GM12878 (cell line): ENCODE data around the gene LSM10. TPM values are rescaled to one million over a fixed set of nuclear protein-coding genes. Genes with fewer than 3 reads are reported as not detected.

Experiments
- ATAC-seq: fragments of 200-7000 bp; cut with Tn5 transposase; 3 replicates; pipeline ENCODE4 v1.9.1; 2020; ENCODE audit warnings: mild to moderate bottlenecking, moderate library complexity
- BruUV-seq: library from RNA; stranded (reverse); fragments of 400-500 nt; replicated peaks from 2 replicates; lab custom pipeline; 2021; lab: Mats Ljungman, UMichigan
- CTCF ChIA-PET: fragments of 300-600 bp; sonication (Branson Sonifier 250); formaldehyde crosslinking; extraction: SDS; loops from one replicate; lab custom pipeline; 2021; ENCODE audit warnings: inconsistent platforms; lab: Yijun Ruan, JAX
- POLR2A ChIA-PET: fragments of 350-600 bp; formaldehyde crosslinking; extraction: SDS; loops from one replicate; lab custom pipeline; 2021; ENCODE audit warnings: inconsistent platforms; lab: Charles Lee
- RAD21 ChIA-PET: fragments of 300-600 bp; sonication (Branson Sonifier 250); formaldehyde crosslinking; loops from one replicate; lab custom pipeline; 2023; ENCODE audit warnings: antibody characterized with exemption; ENCODE audit not compliant: unreplicated experiment; lab: Charles Lee
- SMC1A ChIA-PET: fragments of 300-600 bp; sonication (Branson Sonifier 250); formaldehyde crosslinking; loops from one replicate; lab custom pipeline; 2023; ENCODE audit not compliant: unreplicated experiment, uncharacterized antibody; lab: Charles Lee
- DNase-seq: peaks from one replicate; pipeline ENCODE4 v3.0.0-alpha.2; 2011; ENCODE audit warnings: low read depth, low spot score
- FAIRE-seq: peaks from 3 replicates; lab custom pipeline; 2011; peaks lifted over from hg19 to GRCh38; lab: Jason Lieb, UNC
- H2AFZ ChIP-seq: 2 replicates; pipeline ENCODE4 v1.6.0; 2011; ENCODE audit warnings: low read depth, low read length, control low read depth; ENCODE audit not compliant: control insufficient read depth
- H3K27ac ChIP-seq: 2 replicates; pipeline ENCODE4 v1.5.1; 2011; ENCODE audit warnings: control low read depth; ENCODE audit not compliant: control insufficient read depth, insufficient read depth
- H3K27me3 ChIP-seq, 2 experiments: replicated peaks in 1 of 2; 2 replicates each; pipeline versions ENCODE4 v1.6.0 to v1.6.1; 2011; ENCODE audit warnings: low read length in 1 of 2; ENCODE audit not compliant: control insufficient read depth in 2 of 2, insufficient read depth in 2 of 2
- H3K36me3 ChIP-seq, 2 experiments: 2 replicates each; pipeline ENCODE4 v1.5.1; 2011; ENCODE audit warnings: low read length in 1 of 2; ENCODE audit not compliant: control insufficient read depth in 2 of 2, insufficient read depth in 2 of 2
- H3K4me1 ChIP-seq: 2 replicates; pipeline ENCODE4 v1.6.1; 2011; ENCODE audit warnings: mild to moderate bottlenecking, low read length, moderate library complexity, mixed read lengths; ENCODE audit not compliant: control insufficient read depth, insufficient read depth
- H3K4me2 ChIP-seq: 2 replicates; pipeline ENCODE4 v1.6.0; 2011; ENCODE audit warnings: control low read depth; ENCODE audit not compliant: control insufficient read depth, insufficient read depth
- H3K4me3 ChIP-seq: fragments of 200-600 bp; sonication (generic); 2 replicates; pipeline ENCODE4 v1.5.1; 2016
- H3K79me2 ChIP-seq: 2 replicates; pipeline ENCODE4 v1.6.0; 2011; ENCODE audit warnings: low read length; ENCODE audit not compliant: control insufficient read depth, insufficient read depth
- H3K9ac ChIP-seq: 2 replicates; pipeline ENCODE4 v1.8.0; 2011; ENCODE audit warnings: low read length, control low read depth, mixed read lengths; ENCODE audit not compliant: control insufficient read depth, insufficient read depth
- H3K9me3 ChIP-seq: replicated peaks from 3 replicates; pipeline ENCODE4 v1.5.1; 2011; ENCODE audit warnings: mild to moderate bottlenecking, low read length; ENCODE audit not compliant: control insufficient read depth, insufficient read depth
- H4K20me1 ChIP-seq: 2 replicates; pipeline ENCODE4 v1.6.0; 2011; ENCODE audit not compliant: control insufficient read depth, insufficient read depth
- CHD2 ChIP-seq: IDR thresholded peaks from 2 replicates; pipeline ENCODE4 v1.6.1; 2011; ENCODE audit warnings: low read depth, low read length, improper control_type of control experiment, borderline replicate concordance
- ETV6 ChIP-seq, 2 experiments: fragments of 450-650 bp in 1 of 2; IDR thresholded peaks in 1 of 2; conservative IDR thresholded peaks in 1 of 2; 2 replicates each; pipeline ENCODE4 v1.6.1; 2014; ENCODE audit warnings: antibody characterized with exemption in 1 of 2, borderline replicate concordance in 1 of 2, low read depth in 1 of 2, mild to moderate bottlenecking in 1 of 2, moderate library complexity in 1 of 2
- HDGF ChIP-seq: fragments of 450-650 bp; IDR thresholded peaks from 2 replicates; pipeline ENCODE4 v1.6.1; 2016; ENCODE audit warnings: antibody characterized with exemption
- NR2C1 ChIP-seq: fragments of 450-650 bp; IDR thresholded peaks from 2 replicates; pipeline ENCODE4 v1.6.1; 2017; ENCODE audit warnings: antibody characterized with exemption, mild to moderate bottlenecking, moderate library complexity
- SIX5 ChIP-seq: IDR thresholded peaks from 2 replicates; pipeline ENCODE4 v1.6.1; 2011; ENCODE audit warnings: mild to moderate bottlenecking, low read depth, low read length, moderate library complexity; ENCODE audit not compliant: severe bottlenecking
- SUZ12 ChIP-seq: fragments of 200-600 bp; sonication (generic); IDR thresholded peaks from one replicate; pipeline ENCODE4 v1.6.1; 2018; ENCODE audit warnings: antibody characterized with exemption, mild to moderate bottlenecking; ENCODE audit not compliant: unreplicated experiment
- TARDBP ChIP-seq: IDR thresholded peaks from 2 replicates; pipeline ENCODE4 v1.6.1; 2016; ENCODE audit warnings: borderline replicate concordance
- TCF12 ChIP-seq: IDR thresholded peaks from 2 replicates; pipeline ENCODE4 v1.6.1; 2011; ENCODE audit warnings: low read depth, mild to moderate bottlenecking, low read length
- WGBS: methylation state at CpG from one replicate; pipeline ENCODE4 v1.1.6; 2016; ENCODE audit warnings: low lambda C conversion rate; ENCODE audit not compliant: insufficient replicate concordance, insufficient coverage; ENCODE audit errors: missing lambda C conversion rate; 5-methylcytosine and 5-hydroxymethylcytosine counted together
- in situ Hi-C: fragments of 300-500 bp; cut with MboI; formaldehyde crosslinking; loops from 9 replicates; pipeline ENCODE4 v1.14.3; 2018; ENCODE audit warnings: mixed read lengths
- intact Hi-C: fragments of 100-400 bp; cut with micrococcal nuclease; formaldehyde crosslinking; loops from one replicate; pipeline ENCODE4 v1.14.2; 2022; ENCODE audit not compliant: unreplicated experiment
- polyA plus RNA-seq, 11 experiments: library from polyadenylated mRNA; depleted of rRNA in 4 of 11; unstranded in 6 of 11; stranded (reverse) in 5 of 11; fragments of >200 nt; fragmentation: Nextera tagmentation in 4 of 11; fragmentation: Illumina TruSeq in 1 of 11; extraction: Ambion mirVana in 4 of 11; extraction: Trizol in 1 of 11; gene quantifications; 1 replicate in 1 of 11; 2 replicates in 10 of 11; pipeline versions ENCODE4 v1.2.1 to v1.2.3, GENCODE V29; 2011 to 2016; ENCODE audit warnings: inconsistent platforms in 2 of 11, missing spikeins in 2 of 11, low read depth in 1 of 11
- total RNA-seq, 4 experiments: library from RNA; depleted of rRNA in 3 of 4; stranded (reverse); fragments of >200 nt in 3 of 4; fragmentation: Illumina TruSeq in 1 of 4; extraction: Trizol in 1 of 4; gene quantifications; 2 replicates each; pipeline versions ENCODE4 v1.2.1 to v1.2.3, GENCODE V29; 2013 to 2021

Gene LSM10
- total and polyA plus RNA-seq, 10 of the 15 experiments (the other 5 are each of a cell fraction or from before 2014, with no cell fraction given), result 13.1 to 103 (median 57.5) TPM

- TF ChIP-seq ETV6 (conservative IDR thresholded peaks at IDR 0.05 in 1 of 2, IDR thresholded peaks at IDR 0.05 in 1 of 2; ENCODE audit: borderline replicate concordance in 1 of 2, low read depth in 1 of 2) (no peak), CHD2 (no peak), HDGF (no peak)
Observed at GRCh38 chr1:36420409-36420808, 22.7 kb upstream of the LSM10 start (continued).

- Histone ChIP-seq H3K4me2 (no peak overlapping the region), H3K9me3 (no peaks in the 10 kb centered on the region), H3K9ac (no peak overlapping the region), H3K79me2 (no peaks in the 10 kb centered on the region), H3K36me3 (no peaks in the 10 kb centered on the region), H3K27ac (no peak overlapping the region), H4K20me1 (no peaks in the 10 kb centered on the region), H3K4me3 (no peak overlapping the region), H3K4me1 (peaks cover 6% of the 10 kb centered on the region; the same call in 1 of the 2 replicates), H3K27me3 (no peaks in the 10 kb centered on the region), H2AFZ (no peak overlapping the region)
- CTCF ChIA-PET, result interaction anchor here (0.6 to 4.4 kb wide), 19 partner anchors 11 to 269 kb away, joined by 3 to 59 read pairs (median 4); partner anchors contain the start of genes OSCP1, SH3D21 and TRAPPC3
- 88% methylated on average over 4 of the region's 4 CpGs for WGBS
- SMC1A ChIA-PET, result interaction anchor here (0.6 to 2.9 kb wide), 16 partner anchors 23 to 494 kb away, joined by 3 to 16 read pairs (median 4); partner anchors contain the start of genes THRAP3 and TRAPPC3
- no peak for TF ChIP-seq TARDBP
- TF ChIP-seq SIX5, result no peak
- TF ChIP-seq SUZ12, result no peak
- no peak for TF ChIP-seq NR2C1
- TF ChIP-seq TCF12, result no peak
- RAD21 ChIA-PET, result interaction anchor here (0.5 to 2.3 kb wide), 16 partner anchors 14 to 325 kb away, joined by 3 to 15 read pairs (median 5); partner anchors contain the start of genes SH3D21 and TRAPPC3
- intact Hi-C loops, result no loop called here
- ATAC-seq, result no peak
- BruUV-seq, result no TSS peak
- FAIRE-seq, result no peak
- POLR2A ChIA-PET, result interaction anchor here (0.7 to 1.1 kb wide), 4 partner anchors 14 to 52 kb away, joined by 3 to 5 read pairs (median 4); no protein-coding TSS in a partner anchor
- no peak for DNase-seq
- in situ Hi-C loops, result no loop called here
Observed at GRCh38 chr1:36419569-36419968, 21.9 kb upstream of the LSM10 start.
